Keratinocyte (primary cell): Measurements from ENCODE around the gene TSHZ2. TPM values are rescaled to one million over a fixed set of nuclear protein-coding genes. Genes with fewer than 3 reads are reported as not detected.

Source experiments
- DNase-seq: peaks from one replicate; pipeline ENCODE4 v3.0.0-alpha.2; 2011; ENCODE audit warnings: low read depth, missing footprints, low spot score
- FAIRE-seq: peaks from 2 replicates; lab custom pipeline; 2011; peaks lifted over from hg19 to GRCh38; lab: Jason Lieb, UNC
- H2AFZ ChIP-seq: 2 replicates; pipeline ENCODE4 v1.6.0; 2012; ENCODE audit warnings: low read length, control low read depth, inconsistent platforms; ENCODE audit not compliant: control insufficient read depth
- H3K27ac ChIP-seq: 2 replicates; pipeline ENCODE4 v1.5.1; 2011; ENCODE audit warnings: low read length; ENCODE audit not compliant: control insufficient read depth, insufficient read depth
- H3K27me3 ChIP-seq: 3 replicates; pipeline ENCODE4 v1.6.0; 2011; ENCODE audit warnings: low read length; ENCODE audit not compliant: control insufficient read depth, insufficient read depth; ENCODE audit errors: extremely low read depth
- H3K36me3 ChIP-seq, 2 experiments: 2 replicates in 1 of 2; 3 replicates in 1 of 2; pipeline ENCODE4 v1.5.1; 2011; ENCODE audit warnings: low read length in 2 of 2, mild to moderate bottlenecking in 1 of 2; ENCODE audit not compliant: control insufficient read depth in 2 of 2, insufficient read depth in 2 of 2; ENCODE audit errors: extremely low read depth in 1 of 2
- H3K4me1 ChIP-seq: 3 replicates; pipeline ENCODE4 v1.5.1; 2011; ENCODE audit warnings: low read length; ENCODE audit not compliant: control insufficient read depth, insufficient read depth; ENCODE audit errors: extremely low read depth
- H3K4me2 ChIP-seq: 3 replicates; pipeline ENCODE4 v1.6.0; 2011; ENCODE audit warnings: low read depth, low read length; ENCODE audit not compliant: control insufficient read depth, insufficient read depth; ENCODE audit errors: extremely low read depth
- H3K4me3 ChIP-seq, 3 experiments: fragments of 200-600 bp in 1 of 3; sonication (generic) in 1 of 3; 2 replicates in 2 of 3; 3 replicates in 1 of 3; pipeline ENCODE4 v1.5.1; 2011 to 2016; ENCODE audit warnings: low read length in 3 of 3, mild to moderate bottlenecking in 3 of 3, control low read depth in 2 of 3, inconsistent platforms in 1 of 3, low read depth in 1 of 3, mixed read lengths in 1 of 3, mixed run types in 1 of 3, moderate library complexity in 1 of 3; ENCODE audit not compliant: control insufficient read depth in 2 of 3, insufficient read depth in 2 of 3; ENCODE audit errors: extremely low read depth in 1 of 3
- H3K79me2 ChIP-seq: 2 replicates; pipeline ENCODE4 v1.6.0; 2012; ENCODE audit warnings: low read length; ENCODE audit not compliant: control insufficient read depth, insufficient read depth
- H3K9ac ChIP-seq: 3 replicates; pipeline ENCODE4 v1.6.0; 2011; ENCODE audit warnings: low read length; ENCODE audit not compliant: control insufficient read depth, insufficient read depth; ENCODE audit errors: extremely low read depth
- H3K9me1 ChIP-seq: 3 replicates; pipeline ENCODE4 v1.6.0; 2011; ENCODE audit warnings: low read length; ENCODE audit not compliant: control insufficient read depth, insufficient read depth; ENCODE audit errors: extremely low read depth
- H3K9me3 ChIP-seq: 2 replicates; pipeline ENCODE4 v1.5.1; 2012; ENCODE audit warnings: low read depth, low read length; ENCODE audit not compliant: control insufficient read depth
- H4K20me1 ChIP-seq: 3 replicates; pipeline ENCODE4 v1.6.0; 2011; ENCODE audit warnings: low read length; ENCODE audit not compliant: control insufficient read depth, insufficient read depth; ENCODE audit errors: extremely low read depth
- EZH2 ChIP-seq: IDR thresholded peaks from one replicate; pipeline ENCODE4 v1.6.1; 2012; ENCODE audit warnings: inconsistent platforms, mild to moderate bottlenecking, low read length, moderate library complexity
- dilution Hi-C: fragments of 300-500 bp; cut with MboI; formaldehyde crosslinking; loops from one replicate; pipeline ENCODE4 v1.7.0; 2020; ENCODE audit warnings: low sequenced_read_pairs; ENCODE audit not compliant: extremely low pct_ligation_motif_present
- polyA plus RNA-seq, 5 experiments: library from polyadenylated mRNA; depleted of rRNA in 3 of 5; stranded (reverse) in 3 of 5; stranded (forward) in 1 of 5; unstranded in 1 of 5; fragments of >200 nt; gene quantifications; 1 replicate in 1 of 5; 2 replicates in 3 of 5; 3 replicates in 1 of 5; pipeline versions ENCODE4 v1.2.1 to v1.2.3, GENCODE V29; 2011 to 2012; ENCODE audit warnings: missing spikeins in 2 of 5, low read depth in 1 of 5, low replicate concordance in 1 of 5
- TF ChIP-seq, protein P1 (sequence below), 3 experiments: IDR thresholded peaks in 1 of 3; conservative IDR thresholded peaks in 1 of 3; optimal IDR thresholded peaks in 1 of 3; 2 replicates in 2 of 3; 3 replicates in 1 of 3; pipeline versions ENCODE3 to v1.5.1; 2011; ENCODE audit warnings: low read length in 3 of 3, mild to moderate bottlenecking in 3 of 3, moderate library complexity in 2 of 3, control low read depth in 1 of 3, inconsistent platforms in 1 of 3; ENCODE audit not compliant: insufficient read depth in 2 of 3; ENCODE audit errors: extremely low read depth in 1 of 3

Gene TSHZ2
- polyA plus RNA-seq, 1 donor (not counting 4 experiments of a cell fraction or from before 2014, with no cell fraction given): 1.1 TPM

DNA sequence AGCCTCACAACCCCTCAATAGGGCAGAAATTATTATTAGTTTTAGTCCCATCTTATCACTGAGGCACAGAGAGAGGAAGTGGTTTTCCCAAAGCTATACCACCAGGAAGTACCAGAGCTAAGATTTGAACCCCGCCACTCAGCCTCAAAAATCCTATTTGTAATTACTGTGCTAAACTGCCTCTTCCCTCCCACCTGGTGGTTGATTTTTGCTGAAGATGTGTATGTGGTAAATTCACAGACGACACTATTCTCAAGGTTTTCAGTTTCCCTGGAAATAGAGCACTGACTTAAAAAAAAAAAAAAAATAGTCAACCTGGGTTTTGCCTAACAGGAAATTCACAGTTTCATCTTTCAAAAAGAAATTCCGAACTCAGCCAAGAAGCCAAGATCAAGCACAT lies 57.9 kb downstream of the TSHZ2 start:
- dilution Hi-C loops: no loop called here
- FAIRE-seq: no peak

DNA sequence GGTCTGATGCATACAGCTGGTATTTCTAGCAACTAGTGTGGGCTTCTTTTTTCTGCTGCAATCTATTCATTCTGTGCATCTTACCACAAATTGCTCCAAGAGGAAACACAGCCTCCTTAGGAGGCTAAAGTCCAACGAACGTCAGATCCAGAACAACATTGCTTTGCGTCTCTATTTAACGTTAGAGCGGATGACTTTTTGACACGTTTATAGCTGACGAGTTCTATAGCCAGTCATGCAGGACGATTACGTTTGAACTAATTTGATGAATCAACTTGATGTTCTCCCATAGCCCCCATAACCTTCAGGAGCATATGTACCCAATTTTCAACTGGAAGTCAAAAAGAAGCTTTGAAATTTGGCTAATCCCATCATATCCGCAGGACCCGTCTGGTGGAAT lies 59.9 kb downstream of the TSHZ2 start:
- Histone ChIP-seq H2AFZ (no peak overlapping the region), H3K9ac (no peak overlapping the region), H3K4me2 (no peak overlapping the region), H4K20me1 (no peaks in the 10 kb centered on the region), H3K9me1 (no peaks in the 10 kb centered on the region), H3K79me2 (no peaks in the 10 kb centered on the region), H3K4me3 (no peak overlapping the region), H3K27ac (no peak overlapping the region), H3K4me1 (no peaks in the 10 kb centered on the region), H3K27me3 (no peaks in the 10 kb centered on the region), H3K36me3 (no peaks in the 10 kb centered on the region), H3K9me3 (no peaks in the 10 kb centered on the region)
- no peak for FAIRE-seq
- DNase-seq: no peak
- dilution Hi-C loops: no loop called here
- TF ChIP-seq EZH2: no peak
- TF ChIP-seq, protein P1, sequence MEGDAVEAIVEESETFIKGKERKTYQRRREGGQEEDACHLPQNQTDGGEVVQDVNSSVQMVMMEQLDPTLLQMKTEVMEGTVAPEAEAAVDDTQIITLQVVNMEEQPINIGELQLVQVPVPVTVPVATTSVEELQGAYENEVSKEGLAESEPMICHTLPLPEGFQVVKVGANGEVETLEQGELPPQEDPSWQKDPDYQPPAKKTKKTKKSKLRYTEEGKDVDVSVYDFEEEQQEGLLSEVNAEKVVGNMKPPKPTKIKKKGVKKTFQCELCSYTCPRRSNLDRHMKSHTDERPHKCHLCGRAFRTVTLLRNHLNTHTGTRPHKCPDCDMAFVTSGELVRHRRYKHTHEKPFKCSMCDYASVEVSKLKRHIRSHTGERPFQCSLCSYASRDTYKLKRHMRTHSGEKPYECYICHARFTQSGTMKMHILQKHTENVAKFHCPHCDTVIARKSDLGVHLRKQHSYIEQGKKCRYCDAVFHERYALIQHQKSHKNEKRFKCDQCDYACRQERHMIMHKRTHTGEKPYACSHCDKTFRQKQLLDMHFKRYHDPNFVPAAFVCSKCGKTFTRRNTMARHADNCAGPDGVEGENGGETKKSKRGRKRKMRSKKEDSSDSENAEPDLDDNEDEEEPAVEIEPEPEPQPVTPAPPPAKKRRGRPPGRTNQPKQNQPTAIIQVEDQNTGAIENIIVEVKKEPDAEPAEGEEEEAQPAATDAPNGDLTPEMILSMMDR (optimal IDR thresholded peaks at IDR 0.05 in 1 of 3, IDR thresholded peaks at IDR 0.05 in 1 of 3, conservative IDR thresholded peaks at IDR 0.05 in 1 of 3; ENCODE audit: extremely low read depth in 1 of 3, insufficient read depth in 2 of 3, low read length in 3 of 3): no peak

More for the DNA sequence above, 57.9 kb downstream of the TSHZ2 start:
- H3K9ac ChIP-seq: no peak overlapping the region
- no peaks in the 10 kb centered on the region for H4K20me1 ChIP-seq
- no peak overlapping the region for H3K4me3 ChIP-seq
- no peaks in the 10 kb centered on the region for H3K27me3 ChIP-seq
- no peak for TF ChIP-seq EZH2
- TF ChIP-seq, protein P1 (optimal IDR thresholded peaks at IDR 0.05 in 1 of 3, IDR thresholded peaks at IDR 0.05 in 1 of 3, conservative IDR thresholded peaks at IDR 0.05 in 1 of 3; ENCODE audit: extremely low read depth in 1 of 3, insufficient read depth in 2 of 3, low read length in 3 of 3): no peak
- no peaks in the 10 kb centered on the region for H3K36me3 ChIP-seq
- H3K27ac ChIP-seq: no peak overlapping the region
- no peak for DNase-seq
- no peaks in the 10 kb centered on the region for H3K79me2 ChIP-seq
- H3K4me1 ChIP-seq: no peaks in the 10 kb centered on the region
- H3K9me3 ChIP-seq: no peaks in the 10 kb centered on the region
- no peak overlapping the region for H2AFZ ChIP-seq
- no peak overlapping the region for H3K4me2 ChIP-seq
- H3K9me1 ChIP-seq: no peaks in the 10 kb centered on the region
